Nephron (organoid): ENCODE results near the gene NAGPA.

Experiments used
- H3K27ac Mint-ChIP-seq, 3 experiments: 2 replicates each; pipeline ENCODE4 v1.8.0; 2020; ENCODE audit warnings: mixed read lengths in 3 of 3, mild to moderate bottlenecking in 2 of 3, moderate library complexity in 1 of 3
- H3K27me3 Mint-ChIP-seq: 2 replicates; pipeline ENCODE4 v1.8.0; 2021; ENCODE audit warnings: low read depth, mild to moderate bottlenecking, moderate library complexity, mixed read lengths
- H3K36me3 Mint-ChIP-seq: 2 replicates; pipeline ENCODE4 v1.8.0; 2020; ENCODE audit warnings: low read depth, mixed read lengths
- H3K4me1 Mint-ChIP-seq: 2 replicates; pipeline ENCODE4 v1.8.0; 2020; ENCODE audit warnings: mixed read lengths
- H3K4me3 Mint-ChIP-seq, 3 experiments: 2 replicates each; pipeline ENCODE4 v1.8.0; 2020; ENCODE audit warnings: mild to moderate bottlenecking in 3 of 3, mixed read lengths in 3 of 3, moderate library complexity in 2 of 3
- H3K9me3 Mint-ChIP-seq: 2 replicates; pipeline ENCODE4 v1.8.0; 2020; ENCODE audit warnings: mixed read lengths
- TF ChIP-seq, protein P1 (sequence below), 3 experiments: fragments of 200-600 bp; sonication (generic); IDR thresholded peaks; one replicate each; pipeline ENCODE4 v1.5.0; 2021; ENCODE audit warnings: antibody characterized with exemption in 3 of 3; ENCODE audit not compliant: unreplicated experiment in 3 of 3

The NAGPA gene

DNA sequence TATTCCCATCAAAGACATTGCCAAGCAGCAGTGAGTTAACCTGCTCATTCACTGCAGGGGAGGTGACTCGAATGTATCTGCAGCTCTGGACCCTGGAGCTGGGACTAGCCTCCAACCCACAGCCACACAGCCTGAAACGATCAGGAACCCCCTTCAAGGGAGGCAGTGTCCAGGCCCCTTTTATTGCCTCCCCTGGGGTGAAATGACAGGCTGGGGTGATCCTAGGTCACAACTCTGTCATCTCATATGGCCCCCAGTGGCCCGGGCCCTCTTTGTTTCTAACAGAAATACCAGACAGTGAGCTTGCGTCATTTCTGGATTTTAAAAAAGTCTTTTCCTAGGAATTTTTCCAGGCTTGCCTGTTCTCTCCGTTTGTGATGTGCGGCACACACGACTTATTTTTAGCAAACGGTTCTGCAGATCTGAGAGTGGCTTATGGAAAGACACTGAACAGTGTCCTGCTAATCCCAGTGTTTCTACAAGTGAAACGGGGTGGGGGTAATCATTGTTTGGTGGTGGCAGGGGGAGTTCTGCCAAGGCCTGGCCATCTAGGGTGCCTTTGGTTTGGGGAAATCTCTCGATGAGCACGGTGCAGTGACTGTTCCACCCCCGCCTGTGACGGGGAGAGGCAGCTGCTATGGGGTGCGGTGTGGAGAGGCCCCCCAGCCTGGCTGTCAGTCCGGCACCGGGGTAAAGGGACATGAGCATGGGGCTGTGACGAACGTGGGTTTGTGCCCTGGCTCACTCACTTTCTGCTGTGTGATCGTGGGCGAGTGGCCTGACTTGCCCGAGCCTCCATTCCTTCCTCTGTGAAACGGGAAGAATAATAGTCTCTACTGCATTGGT, 27.2 kb downstream of the NAGPA start:
- H3K27me3 Mint-ChIP-seq: peaks cover 17% of the 10 kb centered on the region
- H3K9me3 Mint-ChIP-seq: no peaks in the 10 kb centered on the region
- no peak overlapping the region for H3K27ac Mint-ChIP-seq
- TF ChIP-seq, protein P1, sequence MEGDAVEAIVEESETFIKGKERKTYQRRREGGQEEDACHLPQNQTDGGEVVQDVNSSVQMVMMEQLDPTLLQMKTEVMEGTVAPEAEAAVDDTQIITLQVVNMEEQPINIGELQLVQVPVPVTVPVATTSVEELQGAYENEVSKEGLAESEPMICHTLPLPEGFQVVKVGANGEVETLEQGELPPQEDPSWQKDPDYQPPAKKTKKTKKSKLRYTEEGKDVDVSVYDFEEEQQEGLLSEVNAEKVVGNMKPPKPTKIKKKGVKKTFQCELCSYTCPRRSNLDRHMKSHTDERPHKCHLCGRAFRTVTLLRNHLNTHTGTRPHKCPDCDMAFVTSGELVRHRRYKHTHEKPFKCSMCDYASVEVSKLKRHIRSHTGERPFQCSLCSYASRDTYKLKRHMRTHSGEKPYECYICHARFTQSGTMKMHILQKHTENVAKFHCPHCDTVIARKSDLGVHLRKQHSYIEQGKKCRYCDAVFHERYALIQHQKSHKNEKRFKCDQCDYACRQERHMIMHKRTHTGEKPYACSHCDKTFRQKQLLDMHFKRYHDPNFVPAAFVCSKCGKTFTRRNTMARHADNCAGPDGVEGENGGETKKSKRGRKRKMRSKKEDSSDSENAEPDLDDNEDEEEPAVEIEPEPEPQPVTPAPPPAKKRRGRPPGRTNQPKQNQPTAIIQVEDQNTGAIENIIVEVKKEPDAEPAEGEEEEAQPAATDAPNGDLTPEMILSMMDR (IDR thresholded peaks at IDR 0.05; ENCODE audit: unreplicated experiment in 3 of 3): no peak
- H3K36me3 Mint-ChIP-seq: no peaks in the 10 kb centered on the region
- H3K4me1 Mint-ChIP-seq: no peaks in the 10 kb centered on the region
- no peak overlapping the region for H3K4me3 Mint-ChIP-seq

DNA sequence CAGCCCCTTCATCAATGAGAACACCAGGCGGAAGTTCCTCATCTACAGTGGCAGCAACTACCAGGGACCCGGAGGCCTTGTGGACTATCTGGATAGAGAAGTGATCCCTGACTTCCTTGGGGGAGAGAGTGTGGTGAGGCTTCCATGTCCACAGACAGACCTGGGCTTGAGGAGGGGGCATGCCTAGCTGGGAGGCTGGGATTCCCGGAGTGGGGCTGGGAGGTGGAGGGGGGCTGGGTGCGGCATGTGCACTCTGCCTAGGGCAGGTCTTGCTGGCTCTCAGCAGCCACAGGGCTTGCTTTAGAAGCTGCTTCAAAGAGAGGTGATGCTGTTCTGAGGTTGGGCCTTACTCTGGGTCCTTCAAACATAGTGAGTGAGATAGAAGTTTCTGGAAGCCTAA, 27.8 kb downstream of the NAGPA start:
- H3K4me1 Mint-ChIP-seq: no peaks in the 10 kb centered on the region
- TF ChIP-seq, protein P1 (IDR thresholded peaks at IDR 0.05; ENCODE audit: unreplicated experiment in 3 of 3): no peak
- H3K36me3 Mint-ChIP-seq: no peaks in the 10 kb centered on the region
- no peak overlapping the region for H3K27ac Mint-ChIP-seq
- no peaks in the 10 kb centered on the region for H3K9me3 Mint-ChIP-seq
- peaks cover 11% of the 10 kb centered on the region for H3K27me3 Mint-ChIP-seq
- no peak overlapping the region for H3K4me3 Mint-ChIP-seq

DNA sequence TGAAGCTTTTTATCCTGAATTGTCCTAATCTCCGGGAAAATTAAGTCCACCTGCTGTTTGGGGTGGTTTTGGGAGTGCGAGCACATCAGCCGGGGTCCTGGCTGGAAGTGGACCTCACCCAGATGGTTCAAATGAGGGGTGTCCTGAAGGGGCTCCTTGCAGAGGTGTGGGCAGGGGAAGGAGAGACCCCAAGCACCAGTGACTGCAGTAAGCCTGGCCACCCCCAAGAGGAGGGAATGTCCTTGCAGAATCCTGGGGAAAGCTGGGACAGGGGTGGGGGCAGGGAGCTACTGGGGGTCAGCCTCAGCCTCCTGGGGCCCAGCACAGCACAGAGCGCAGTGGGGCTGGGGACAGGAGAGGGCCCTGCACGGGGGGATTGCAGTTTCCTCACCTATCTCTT, 29.4 kb downstream of the NAGPA start:
- Mint-ChIP-seq H3K4me1 (no peaks in the 10 kb centered on the region), H3K4me3 (no peak overlapping the region), H3K27ac (no peak overlapping the region), H3K36me3 (no peaks in the 10 kb centered on the region), H3K27me3 (peaks cover 6% of the 10 kb centered on the region), H3K9me3 (no peaks in the 10 kb centered on the region)
- TF ChIP-seq, protein P1 (IDR thresholded peaks at IDR 0.05; ENCODE audit: unreplicated experiment in 3 of 3): no peak

DNA sequence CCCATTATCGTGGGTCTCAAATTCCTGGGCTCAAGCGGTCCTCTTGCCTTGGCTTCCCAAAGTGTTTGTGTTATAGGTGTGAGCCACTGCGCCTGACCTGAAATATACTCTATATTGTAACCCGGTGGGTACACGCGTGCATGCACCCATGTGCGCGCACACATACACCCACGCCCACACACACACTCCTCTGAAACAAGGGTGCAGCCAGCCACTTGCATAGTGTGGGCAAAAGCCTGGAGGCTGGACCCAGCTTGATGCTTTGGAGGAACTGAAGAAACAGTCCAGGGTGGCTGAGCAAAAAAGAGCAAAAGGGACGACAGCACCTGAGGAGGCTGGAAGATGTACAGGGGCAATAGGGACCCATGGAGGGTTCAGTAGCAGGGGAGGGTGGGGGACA, 29.9 kb downstream of the NAGPA start:
- Mint-ChIP-seq H3K36me3 (no peaks in the 10 kb centered on the region), H3K4me3 (no peak overlapping the region), H3K27ac (no peak overlapping the region), H3K4me1 (no peaks in the 10 kb centered on the region), H3K9me3 (no peaks in the 10 kb centered on the region), H3K27me3 (peaks cover 10% of the 10 kb centered on the region)
- TF ChIP-seq, protein P1 (IDR thresholded peaks at IDR 0.05; ENCODE audit: unreplicated experiment in 3 of 3): no peak

DNA sequence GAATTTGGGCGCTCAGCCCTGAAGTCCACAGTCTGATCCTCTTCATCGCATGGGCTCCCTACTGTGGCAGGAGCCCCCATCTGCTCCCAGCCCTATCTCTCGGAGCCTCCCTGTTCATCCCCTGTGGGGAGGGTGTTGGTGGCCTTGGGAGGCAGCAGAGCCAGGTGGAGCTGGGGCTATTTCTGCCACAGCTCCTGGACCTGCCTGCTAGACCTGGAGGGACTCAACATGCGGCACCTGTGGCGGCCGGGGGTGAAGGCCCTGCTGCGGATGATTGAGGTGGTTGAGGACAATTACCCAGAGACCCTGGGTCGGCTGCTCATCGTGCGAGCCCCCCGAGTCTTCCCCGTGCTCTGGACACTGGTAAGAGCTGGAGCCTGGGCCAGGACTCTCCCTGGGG, 30.5 kb downstream of the NAGPA start:
- no peak overlapping the region for H3K4me3 Mint-ChIP-seq
- H3K4me1 Mint-ChIP-seq: no peaks in the 10 kb centered on the region
- TF ChIP-seq, protein P1 (IDR thresholded peaks at IDR 0.05; ENCODE audit: unreplicated experiment in 3 of 3): no peak
- no peaks in the 10 kb centered on the region for H3K9me3 Mint-ChIP-seq
- H3K27me3 Mint-ChIP-seq: peaks cover 9% of the 10 kb centered on the region
- no peaks in the 10 kb centered on the region for H3K36me3 Mint-ChIP-seq
- H3K27ac Mint-ChIP-seq: no peak overlapping the region

DNA sequence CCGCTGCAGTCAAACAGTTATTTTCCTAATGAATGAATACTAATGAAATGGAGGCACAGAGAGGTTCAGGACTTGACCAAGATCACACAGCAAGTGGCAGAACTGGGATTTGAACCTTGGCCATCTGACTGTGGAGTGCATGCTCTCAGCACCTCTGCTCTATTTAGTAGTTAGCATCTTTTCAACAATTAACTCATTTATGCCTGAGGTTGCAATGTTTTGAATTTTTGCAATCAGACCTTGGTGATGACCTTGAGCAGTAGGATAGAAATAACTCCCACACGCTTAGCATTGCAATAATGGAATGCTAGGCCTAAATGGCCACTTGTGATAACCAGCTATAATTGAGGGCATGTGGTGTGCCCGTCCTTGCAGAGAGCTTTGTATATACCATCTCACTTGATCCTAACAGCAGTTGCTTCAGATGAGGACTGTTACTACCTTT, 31.0 kb downstream of the NAGPA start:
- Mint-ChIP-seq H3K27me3 (peaks cover 9% of the 10 kb centered on the region), H3K4me1 (no peaks in the 10 kb centered on the region), H3K36me3 (no peaks in the 10 kb centered on the region), H3K9me3 (no peaks in the 10 kb centered on the region), H3K27ac (no peak overlapping the region), H3K4me3 (no peak overlapping the region)
- TF ChIP-seq, protein P1 (IDR thresholded peaks at IDR 0.05; ENCODE audit: unreplicated experiment in 3 of 3): no peak
